ENCODE data around the gene MRPL51.

GRCh38 chr12:6452245-6452943, 40.7 kb downstream of the MRPL51 start:
- no peak for TF ChIP-seq CTCF (optimal IDR thresholded peaks at IDR 0.05 in 1 of 3, IDR thresholded peaks at IDR 0.05 in 1 of 3, conservative IDR thresholded peaks at IDR 0.05 in 1 of 3; ENCODE audit: extremely low read depth in 1 of 3, insufficient read depth in 2 of 3, low read length in 3 of 3)
- TF ChIP-seq EZH2 (IDR thresholded peaks at IDR 0.05; ENCODE audit: low read length), result no peak

Data from keratinocyte (primary cell).